ENCODE data around the gene CCL25.

CCL25 gene

DNA sequence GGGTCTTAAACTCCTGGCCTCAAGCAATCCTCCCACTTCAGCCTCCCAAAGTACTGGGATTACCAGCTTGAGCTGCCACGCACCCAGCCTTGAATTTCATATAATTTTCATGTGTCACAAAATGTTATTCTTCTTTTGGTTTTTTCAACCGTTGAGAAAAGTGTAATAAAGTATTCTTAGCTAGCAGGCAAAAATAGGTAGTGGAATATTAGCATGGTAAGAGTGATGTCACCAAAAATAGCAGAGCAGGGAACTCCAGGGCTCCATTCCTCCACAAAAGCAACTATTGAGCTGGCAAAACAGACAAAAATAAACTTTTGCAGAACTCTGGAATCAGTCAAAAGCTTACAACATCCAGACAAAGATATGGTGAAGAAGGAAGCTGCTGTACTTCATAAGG lies 52.9 kb downstream of the CCL25 start:
- H3K4me3 ChIP-seq (ENCODE audit: low read length), result no peak overlapping the region
- DNase-seq (ENCODE audit: low read depth), result no peak
- TF ChIP-seq, protein P1, sequence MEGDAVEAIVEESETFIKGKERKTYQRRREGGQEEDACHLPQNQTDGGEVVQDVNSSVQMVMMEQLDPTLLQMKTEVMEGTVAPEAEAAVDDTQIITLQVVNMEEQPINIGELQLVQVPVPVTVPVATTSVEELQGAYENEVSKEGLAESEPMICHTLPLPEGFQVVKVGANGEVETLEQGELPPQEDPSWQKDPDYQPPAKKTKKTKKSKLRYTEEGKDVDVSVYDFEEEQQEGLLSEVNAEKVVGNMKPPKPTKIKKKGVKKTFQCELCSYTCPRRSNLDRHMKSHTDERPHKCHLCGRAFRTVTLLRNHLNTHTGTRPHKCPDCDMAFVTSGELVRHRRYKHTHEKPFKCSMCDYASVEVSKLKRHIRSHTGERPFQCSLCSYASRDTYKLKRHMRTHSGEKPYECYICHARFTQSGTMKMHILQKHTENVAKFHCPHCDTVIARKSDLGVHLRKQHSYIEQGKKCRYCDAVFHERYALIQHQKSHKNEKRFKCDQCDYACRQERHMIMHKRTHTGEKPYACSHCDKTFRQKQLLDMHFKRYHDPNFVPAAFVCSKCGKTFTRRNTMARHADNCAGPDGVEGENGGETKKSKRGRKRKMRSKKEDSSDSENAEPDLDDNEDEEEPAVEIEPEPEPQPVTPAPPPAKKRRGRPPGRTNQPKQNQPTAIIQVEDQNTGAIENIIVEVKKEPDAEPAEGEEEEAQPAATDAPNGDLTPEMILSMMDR (conservative IDR thresholded peaks at IDR 0.05; ENCODE audit: low read length), result no peak

DNA sequence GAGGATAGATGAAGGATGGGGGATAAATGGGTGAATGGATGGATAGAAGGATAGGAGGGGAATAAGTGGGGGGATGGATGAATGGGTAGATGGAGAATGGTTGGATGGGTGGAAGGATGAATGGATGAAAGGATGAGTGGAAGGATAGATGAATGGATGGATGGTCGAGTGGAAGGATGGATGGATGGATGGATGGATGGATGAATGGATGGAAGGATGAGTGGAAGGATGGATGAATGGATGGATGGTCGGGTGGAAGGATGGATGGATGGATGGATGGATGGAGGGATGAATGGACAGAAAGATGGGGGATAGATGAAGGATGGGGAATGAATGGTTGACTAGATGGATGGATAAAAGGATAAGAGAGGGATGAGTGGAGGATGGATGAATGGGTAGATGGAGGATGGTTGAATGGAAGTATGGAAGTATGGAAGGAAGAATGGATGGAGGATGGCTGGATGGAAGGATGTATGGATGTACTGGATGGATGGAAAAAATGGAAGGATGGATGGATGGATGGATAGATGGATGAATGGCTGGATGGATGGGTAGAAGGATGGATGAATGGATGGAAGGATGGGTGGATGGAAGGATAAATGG lies 54.8 kb downstream of the CCL25 start:
- DNase-seq (ENCODE audit: low read depth), result no peak
- TF ChIP-seq, protein P1 (conservative IDR thresholded peaks at IDR 0.05; ENCODE audit: low read length), result no peak

DNA sequence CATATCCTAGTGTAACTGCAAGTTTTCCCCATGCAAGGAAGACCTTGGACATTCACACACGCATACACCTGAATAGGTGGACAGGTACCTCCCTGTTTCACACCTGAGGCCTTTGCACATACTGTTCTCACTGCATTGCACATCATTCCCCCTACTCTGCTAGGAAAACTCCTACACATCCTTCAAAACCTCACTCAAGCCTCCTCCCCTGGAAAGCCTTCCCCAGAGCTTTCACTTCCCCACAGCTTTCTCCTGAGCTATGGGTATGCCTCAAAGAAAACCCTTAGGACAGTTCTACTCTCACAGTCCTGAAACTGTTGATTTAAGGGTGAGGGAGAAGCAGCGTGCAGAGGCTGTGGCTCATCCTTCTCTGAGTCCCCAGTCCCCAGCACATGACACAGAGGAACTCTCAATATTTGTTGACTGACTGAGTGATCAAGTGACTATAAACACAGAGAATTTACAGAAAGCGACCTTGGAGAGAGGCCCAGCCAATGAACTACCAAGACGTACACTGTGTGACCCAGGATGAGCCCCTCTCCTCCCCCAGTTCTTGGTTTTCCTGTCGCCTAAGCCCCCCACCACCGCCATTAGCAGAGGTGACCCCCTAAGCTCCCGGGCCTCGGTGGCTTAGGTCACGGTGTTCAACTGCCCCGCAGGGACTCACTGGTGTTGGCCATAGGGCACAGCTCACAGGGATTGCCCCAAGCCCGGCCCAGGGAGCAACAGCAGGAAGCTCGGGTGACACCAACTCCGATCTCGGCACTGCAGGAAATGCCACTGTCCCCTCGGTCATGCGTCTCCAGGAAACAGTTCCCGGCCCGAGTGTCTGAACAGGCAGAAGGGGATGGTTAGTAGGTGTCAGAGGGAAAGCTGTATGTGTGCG lies 56.2 kb downstream of the CCL25 start:
- no peak for DNase-seq (ENCODE audit: low read depth)
- TF ChIP-seq, protein P1 (conservative IDR thresholded peaks at IDR 0.05; ENCODE audit: low read length), result no peak
- H3K4me3 ChIP-seq (ENCODE audit: low read length), result no peak overlapping the region

More for the DNA sequence above, 54.8 kb downstream of the CCL25 start:
- H3K4me3 ChIP-seq (ENCODE audit: low read length), result no peak overlapping the region

DNA sequence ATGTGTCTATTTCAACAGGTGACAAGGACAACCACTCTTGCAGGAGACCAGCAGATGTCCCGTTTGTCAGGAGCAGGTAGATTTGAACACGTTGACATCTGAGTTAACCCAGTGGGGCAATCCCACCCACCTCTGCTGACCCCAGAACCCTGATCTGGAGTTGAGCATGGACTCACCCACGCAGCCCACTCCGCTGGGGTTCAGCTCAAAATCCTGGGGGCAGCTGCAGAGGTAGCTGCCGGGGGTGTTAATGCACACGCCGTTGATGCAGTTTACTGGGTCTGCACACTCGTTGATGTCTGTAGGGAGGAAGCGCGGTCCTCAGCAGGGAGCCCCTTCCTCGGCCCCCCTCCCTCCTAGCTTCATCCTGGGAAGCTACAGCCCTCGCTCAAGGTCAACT lies 56.9 kb downstream of the CCL25 start:
- TF ChIP-seq, protein P1 (conservative IDR thresholded peaks at IDR 0.05; ENCODE audit: low read length), result no peak
- H3K4me3 ChIP-seq (ENCODE audit: low read length), result no peak overlapping the region
- DNase-seq (ENCODE audit: low read depth), result no peak

DNA sequence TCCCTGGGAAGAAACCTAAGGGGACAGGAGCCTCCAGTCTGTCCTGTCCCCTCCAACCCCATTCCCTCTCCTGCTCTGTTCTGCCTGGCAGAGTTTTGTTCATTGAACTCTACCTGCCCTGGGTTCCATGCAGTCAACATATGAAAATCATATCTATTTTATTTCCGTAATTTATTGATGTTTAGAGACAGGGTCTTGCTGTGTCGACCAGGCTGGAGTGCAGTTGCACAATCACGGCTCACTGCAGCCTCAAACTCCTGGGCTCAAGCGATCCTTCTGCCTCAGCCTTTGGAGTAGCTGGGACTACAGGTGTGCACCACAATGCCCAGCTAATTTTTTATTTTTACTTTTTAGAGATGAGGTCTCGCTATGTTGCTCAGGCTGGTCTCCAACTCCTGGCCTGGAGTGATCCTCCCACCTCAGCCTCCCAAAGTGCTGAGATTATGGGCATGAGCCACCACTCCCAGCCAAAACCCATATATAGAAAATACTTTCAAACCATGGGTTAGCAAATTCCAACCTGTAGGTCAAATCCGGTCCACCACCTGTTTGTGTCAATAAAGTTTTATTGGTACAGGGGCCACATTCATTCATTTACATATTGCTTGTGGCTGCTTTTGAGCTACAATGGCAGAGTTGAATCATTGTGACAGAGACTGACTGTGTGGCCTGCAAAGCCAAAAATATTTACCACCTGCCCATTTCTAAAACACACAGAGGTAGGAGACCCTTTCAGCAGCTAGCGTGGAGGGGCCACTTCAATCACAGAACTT lies 57.5 kb downstream of the CCL25 start:
- TF ChIP-seq, protein P1 (conservative IDR thresholded peaks at IDR 0.05; ENCODE audit: low read length), result no peak
- no peak for DNase-seq (ENCODE audit: low read depth)
- H3K4me3 ChIP-seq (ENCODE audit: low read length), result no peak overlapping the region

DNA sequence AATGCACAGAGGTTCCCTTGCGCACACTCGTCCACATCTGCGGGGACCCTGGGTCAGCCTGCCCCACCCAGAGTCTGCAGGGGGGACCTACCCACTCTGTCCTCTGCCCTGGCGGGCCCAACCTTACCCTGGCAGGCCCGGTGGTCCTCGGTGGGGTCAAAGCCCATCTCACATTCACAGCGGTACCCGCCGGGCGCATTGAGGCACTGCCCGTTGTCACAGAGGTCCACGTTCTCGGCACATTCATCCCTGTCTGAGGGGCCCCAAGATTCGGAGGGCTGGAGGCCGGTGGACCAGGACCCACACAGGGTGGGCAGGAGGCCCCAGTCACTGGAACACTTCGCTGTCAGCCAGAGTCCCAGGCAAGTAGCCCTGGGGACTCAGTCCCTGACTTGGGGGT lies 58.4 kb downstream of the CCL25 start:
- no peak overlapping the region for H3K4me3 ChIP-seq (ENCODE audit: low read length)
- TF ChIP-seq, protein P1 (conservative IDR thresholded peaks at IDR 0.05; ENCODE audit: low read length), result no peak
- no peak for DNase-seq (ENCODE audit: low read depth)
